Spleen (tissue), 7 donors: Measurements from ENCODE around the gene ZNF594.

Source experiments
- POLR2A ChIP-seq, 3 donors: fragments of 450-650 bp; IDR thresholded peaks; one replicate each; pipeline ENCODE4 v1.5.1; 2017; ENCODE audit warnings: antibody characterized with exemption in 3 of 3, mild to moderate bottlenecking in 1 of 3
- TF ChIP-seq, protein P1 (sequence below), 11 experiments: fragments of 200-600 bp in 7 of 11; fragments of 450-650 bp in 4 of 11; sonication (generic) in 4 of 11; IDR thresholded peaks in 8 of 11; conservative IDR thresholded peaks in 3 of 11; 1 replicate in 7 of 11; 2 replicates in 4 of 11; pipeline versions ENCODE4 v1.4.0 to v1.8.0; 2016 to 2021; ENCODE audit warnings: antibody characterized with exemption in 11 of 11, inconsistent platforms in 4 of 11, mild to moderate bottlenecking in 1 of 11
- donor health status: DM: no; HTN: no; CAD: no; lungs with moderate emphysema.
- donor health status: DM: no; HTN: no; CAD: no.
- donor health status: DM: no; HTN: no; CAD: no.

DNA sequence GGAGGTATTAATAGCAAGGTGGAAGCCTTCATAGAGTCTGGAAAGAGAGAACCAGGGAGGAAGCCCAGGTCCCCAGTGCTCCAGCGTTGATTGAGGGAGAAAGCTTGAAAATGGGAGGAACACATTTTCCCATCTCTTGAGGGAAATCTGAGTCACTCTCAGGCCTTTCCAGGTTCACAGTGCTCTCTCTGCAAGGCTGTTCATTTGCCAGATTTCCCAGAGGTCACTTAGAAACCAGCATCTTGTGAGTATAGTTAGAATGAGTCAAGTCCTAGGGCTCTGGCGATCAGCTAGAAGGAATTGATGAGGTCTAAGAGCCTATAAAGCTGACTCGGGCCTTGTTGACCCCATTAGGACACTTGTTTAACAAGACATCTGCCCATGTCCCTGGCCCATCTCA, 17.7 kb upstream of the ZNF594 start:
- no peak for TF ChIP-seq POLR2A (IDR thresholded peaks at IDR 0.05)
- TF ChIP-seq, protein P1, sequence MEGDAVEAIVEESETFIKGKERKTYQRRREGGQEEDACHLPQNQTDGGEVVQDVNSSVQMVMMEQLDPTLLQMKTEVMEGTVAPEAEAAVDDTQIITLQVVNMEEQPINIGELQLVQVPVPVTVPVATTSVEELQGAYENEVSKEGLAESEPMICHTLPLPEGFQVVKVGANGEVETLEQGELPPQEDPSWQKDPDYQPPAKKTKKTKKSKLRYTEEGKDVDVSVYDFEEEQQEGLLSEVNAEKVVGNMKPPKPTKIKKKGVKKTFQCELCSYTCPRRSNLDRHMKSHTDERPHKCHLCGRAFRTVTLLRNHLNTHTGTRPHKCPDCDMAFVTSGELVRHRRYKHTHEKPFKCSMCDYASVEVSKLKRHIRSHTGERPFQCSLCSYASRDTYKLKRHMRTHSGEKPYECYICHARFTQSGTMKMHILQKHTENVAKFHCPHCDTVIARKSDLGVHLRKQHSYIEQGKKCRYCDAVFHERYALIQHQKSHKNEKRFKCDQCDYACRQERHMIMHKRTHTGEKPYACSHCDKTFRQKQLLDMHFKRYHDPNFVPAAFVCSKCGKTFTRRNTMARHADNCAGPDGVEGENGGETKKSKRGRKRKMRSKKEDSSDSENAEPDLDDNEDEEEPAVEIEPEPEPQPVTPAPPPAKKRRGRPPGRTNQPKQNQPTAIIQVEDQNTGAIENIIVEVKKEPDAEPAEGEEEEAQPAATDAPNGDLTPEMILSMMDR (IDR thresholded peaks at IDR 0.05 in 8 of 11, conservative IDR thresholded peaks at IDR 0.05 in 3 of 11): no peak
